Limb (tissue), 2 donors: ENCODE data around the gene LRRC8C.
A peak's percentile ranks its signal among the peaks of the same experiment; 100 is the strongest.

Experiments used
- DNase-seq, 2 donors: peaks; one replicate each; pipeline ENCODE4 v3.0.0-alpha.2; 2016; ENCODE audit errors: extremely low spot score in 2 of 2

The LRRC8C gene

DNA sequence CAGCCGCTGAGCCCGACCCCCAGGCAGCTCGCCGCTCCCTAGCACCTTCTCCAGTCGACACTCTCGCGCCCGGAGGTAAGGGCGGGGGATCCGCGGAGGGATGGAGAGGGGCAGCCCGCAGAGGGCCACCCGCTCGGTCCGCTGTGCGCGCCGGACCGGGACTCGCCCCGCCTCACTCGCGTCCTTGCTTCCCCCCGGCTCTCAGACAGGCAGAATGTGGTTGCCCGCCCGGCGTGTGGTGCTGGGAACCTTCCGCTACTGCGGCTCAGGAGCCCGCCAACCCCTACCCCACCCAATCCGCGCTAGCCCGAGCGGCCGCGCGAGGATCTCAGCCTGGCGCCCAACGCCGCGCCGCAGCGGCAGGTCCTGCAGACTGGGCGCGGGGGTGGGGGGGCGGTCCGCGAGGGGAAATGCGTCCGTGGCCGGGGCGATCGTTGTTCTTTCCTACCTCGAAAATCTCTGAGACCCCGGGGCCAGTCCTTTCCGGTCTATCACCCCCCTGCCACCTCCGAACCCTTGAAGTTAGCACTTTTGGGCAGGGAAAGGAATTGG is 404 bp downstream of the LRRC8C start:
- no peak for DNase-seq

DNA sequence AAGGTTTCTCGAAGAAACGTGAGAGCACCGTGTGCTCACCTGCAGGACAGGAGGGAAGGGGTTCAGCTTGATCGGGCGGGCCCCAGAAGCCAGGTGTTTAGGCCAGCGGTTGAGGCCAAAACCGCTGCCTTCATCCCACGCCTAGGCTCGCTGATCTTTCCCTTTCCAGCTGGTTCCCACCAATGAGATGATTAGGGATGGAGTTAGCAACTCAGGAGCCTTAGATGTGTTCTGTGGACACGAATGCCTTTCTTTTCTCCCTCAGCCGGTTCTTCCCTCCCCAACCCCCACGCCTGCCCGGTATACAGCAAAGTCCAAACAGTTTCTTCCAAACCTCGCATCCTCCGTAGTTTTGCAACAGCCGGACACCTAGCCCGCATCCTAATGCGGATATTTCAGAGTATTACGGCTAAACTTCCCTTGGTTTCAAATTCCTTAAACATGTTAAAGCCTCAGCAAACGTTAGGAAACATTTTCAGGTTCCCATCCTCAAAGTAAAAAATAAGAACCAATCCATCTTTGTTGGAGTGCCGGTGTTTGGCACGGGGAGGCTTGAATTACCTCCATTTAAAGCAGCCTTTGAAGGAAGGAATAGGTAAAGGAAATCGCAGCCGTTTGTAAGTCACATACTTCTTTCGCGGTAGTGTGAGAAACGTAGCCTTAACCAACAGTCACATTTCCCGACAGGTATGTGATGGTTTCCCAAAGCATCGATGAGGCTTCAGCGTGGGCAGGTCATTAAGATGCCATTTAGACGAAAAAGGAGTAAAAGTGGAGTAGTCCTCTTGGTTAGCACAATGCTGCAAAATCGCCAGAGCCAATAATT is 1.1 kb downstream of the LRRC8C start:
- DNase-seq = peak in 1 of 2 donors; percentile 43

DNA sequence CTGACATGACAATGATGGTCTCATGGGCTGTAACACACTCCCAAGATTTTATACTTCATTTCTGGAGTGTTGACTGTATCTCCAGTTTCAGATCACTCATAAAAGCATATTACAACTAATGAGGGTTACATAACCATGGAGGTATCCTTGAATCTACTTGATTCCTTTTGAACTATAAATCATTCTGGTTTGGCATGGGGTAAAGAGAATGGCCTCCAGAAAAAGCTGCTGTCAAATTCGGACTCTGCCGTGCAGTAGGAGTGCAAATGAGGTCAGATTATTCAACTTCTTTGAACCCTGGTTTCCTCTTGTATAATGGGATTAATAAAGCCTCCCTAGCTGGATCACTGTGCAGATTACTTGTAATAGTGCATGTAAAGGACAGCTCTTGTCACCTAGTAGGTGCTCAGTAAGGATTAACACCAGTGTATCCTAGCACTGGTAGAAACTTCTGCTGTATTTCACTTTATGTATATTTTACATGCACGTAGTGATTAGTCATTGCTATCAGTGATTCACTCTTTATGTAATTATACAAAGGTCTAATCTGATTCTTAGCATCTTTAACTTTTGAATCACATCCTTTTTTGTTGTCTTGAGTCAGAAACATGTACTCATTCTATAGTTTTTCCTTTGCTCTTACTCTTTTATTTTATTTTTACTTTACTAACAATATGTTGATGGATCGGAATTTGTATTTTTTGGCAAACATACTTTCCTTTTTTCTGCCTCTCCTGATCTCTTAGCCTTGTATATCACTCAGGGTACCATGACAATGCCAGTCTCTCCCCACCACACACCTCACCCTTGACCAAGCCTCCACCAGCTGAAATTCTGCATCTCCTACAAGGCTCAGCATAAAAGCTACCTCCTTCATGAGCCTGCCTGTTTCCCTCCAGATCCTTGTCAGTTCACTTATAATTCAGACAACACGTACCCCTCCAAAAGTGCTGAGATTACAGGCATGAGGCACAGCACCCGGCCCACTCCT is 3.2 kb downstream of the LRRC8C start:
- DNase-seq = no peak

DNA sequence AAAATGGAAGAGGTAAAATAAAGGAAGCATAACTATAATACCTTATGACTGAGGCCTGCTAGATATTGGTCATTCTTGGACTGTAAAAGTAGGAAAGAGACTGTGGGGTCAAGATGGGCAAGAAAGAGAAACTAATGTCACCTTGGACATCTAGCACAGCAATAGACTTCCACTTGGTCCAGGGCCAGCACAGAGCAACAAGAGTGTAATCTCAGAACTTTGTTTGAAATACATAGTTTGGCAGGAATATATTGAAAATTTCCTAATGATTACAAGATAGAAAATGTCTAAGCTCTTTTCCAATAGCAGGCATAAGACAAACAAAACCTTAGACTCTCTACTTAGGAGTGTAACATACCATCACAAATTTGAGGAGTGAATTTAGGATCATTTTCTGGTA is 4.6 kb downstream of the LRRC8C start:
- no peak for DNase-seq

DNA sequence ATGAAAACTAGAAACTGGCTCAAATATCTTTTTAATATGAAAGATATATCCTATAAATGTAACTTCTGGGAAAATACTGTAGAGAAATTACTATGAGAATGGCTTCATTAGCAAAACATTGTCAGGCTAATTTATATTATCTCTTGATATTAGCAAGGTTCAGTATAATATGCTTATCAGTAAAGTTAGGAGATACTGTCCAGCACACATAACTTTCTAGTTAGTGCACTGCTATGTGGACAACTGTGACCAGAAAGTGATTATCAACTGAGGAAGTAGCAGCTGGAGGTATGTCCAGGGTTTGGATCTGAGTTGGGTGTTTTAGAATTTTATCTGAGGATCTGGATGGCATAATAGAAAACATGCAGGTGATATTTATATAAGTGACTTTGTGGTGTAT is 7.5 kb downstream of the LRRC8C start:
- no peak for DNase-seq

DNA sequence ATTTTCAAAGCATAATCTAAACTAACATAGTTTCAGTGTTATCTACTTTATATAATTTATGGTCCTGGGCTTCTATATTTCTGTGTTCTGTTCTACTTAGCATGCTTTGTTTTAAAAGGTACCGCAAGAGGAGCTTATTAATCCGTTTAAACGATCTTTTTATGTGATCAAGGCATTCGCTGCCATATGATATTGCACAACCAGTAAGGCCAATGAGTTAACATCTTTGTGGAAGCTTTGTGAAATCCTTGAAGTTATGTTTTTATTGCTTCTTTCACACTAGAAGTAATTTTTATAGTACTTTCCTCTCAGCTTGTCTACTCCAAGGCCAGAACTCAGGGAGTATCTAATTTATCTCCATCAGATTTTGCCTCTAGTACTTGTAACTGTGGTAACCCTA is 8.9 kb downstream of the LRRC8C start:
- no peak for DNase-seq

DNA sequence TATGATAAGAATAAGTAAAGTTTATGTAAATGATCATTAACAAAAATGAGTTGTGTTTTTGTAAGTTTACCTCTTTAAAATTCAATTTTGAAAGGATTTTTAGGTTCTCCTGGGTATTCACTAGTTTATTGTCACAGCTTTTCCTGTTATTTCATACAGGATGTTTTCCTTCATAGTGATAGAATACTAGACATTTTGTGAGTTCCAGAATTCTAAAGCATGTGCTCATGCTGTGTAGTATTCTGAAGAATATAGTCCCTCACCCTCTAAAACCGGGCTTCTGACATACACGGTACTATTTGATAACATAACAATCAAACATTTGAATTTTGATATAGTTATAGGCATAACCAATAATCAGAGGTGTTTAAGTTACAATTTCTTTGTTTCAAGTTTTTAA is 10.7 kb downstream of the LRRC8C start:
- DNase-seq = no peak

DNA sequence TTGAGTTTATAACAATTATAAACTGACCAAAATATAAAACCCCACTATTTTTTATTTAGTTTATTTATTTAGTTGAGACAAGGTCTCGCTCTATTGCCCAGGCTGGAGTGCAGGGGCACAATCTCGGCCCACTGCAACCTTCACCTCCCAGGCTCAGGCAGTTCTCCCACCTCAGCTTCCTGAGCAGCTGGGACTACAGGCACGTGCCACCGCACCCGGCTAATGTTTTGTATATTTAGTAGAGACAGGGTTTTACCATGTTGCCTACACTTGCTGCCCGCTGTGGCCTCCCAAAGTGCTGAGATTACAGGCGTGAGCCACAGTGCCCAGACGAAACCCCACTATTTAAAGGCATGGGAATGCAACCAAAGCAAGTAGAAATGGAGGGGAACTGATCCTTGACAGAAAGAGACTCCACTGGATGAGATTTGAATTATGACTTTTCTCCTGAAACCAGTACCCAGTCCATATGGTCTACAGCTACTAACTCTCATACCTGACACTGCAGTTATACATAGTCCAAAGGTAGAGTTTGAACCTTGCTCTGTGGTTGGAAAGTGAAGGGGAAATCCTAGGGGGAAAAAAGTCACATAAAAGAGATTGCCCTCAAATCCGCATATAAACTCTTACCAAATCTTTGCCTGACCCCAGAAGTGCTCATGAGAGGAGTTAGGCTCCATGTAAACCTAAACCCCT is 11.3 kb downstream of the LRRC8C start:
- no peak for DNase-seq

DNA sequence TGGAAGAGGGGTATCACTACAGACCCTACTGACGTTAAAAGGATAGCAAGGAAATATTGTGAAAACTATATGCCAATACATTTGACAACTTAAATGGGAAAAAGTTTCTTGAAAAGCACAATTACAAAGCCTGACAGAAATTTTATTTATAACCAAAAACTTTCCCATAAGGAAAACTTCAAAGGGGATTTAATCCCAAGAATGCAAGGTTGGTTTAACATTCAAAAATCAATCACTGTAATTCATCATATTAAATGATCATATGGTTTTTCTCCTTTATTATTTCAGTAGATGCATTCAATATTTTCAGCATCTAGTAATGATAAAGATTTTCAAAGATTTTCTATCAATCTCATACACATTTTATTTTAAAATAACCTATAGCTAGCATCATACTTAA is 13.3 kb downstream of the LRRC8C start:
- no peak for DNase-seq

DNA sequence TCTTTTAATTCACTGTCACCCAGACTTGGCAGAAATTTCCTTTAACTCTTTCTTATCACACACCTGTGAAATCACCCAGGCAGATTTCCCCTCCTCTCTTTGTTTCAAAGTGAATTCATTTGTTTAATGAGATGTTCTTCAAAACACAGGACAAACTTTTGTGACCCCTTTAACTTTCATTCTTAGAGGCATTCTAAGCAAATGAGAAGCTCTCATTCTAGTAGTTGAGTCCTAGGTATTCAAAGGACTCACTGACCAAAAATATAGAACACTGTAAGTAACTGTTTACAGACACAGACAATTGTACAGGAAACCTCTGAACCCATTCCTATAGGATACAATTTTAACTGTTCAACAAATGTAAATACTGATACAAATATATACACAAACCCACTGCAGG is 16.9 kb downstream of the LRRC8C start:
- DNase-seq = no peak

DNA sequence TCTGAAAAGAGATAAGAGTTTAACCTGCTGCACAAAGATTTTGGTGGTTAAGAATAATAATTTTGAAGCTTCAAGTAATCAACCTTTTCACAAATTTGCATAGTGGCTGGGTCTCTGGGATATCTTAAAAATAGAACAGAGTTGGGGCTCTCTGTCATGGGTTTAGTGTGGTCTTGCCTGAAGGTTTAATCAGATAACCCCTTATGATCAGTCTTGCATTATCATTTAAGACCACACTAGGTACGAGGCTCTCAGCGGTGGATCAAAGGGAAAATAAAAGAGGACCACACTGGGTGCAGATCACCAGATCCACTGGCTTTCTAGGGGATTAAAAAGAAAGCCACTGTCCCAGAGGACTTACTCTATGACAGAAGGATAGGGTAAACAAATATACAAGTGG is 19.5 kb downstream of the LRRC8C start:
- no peak for DNase-seq

DNA sequence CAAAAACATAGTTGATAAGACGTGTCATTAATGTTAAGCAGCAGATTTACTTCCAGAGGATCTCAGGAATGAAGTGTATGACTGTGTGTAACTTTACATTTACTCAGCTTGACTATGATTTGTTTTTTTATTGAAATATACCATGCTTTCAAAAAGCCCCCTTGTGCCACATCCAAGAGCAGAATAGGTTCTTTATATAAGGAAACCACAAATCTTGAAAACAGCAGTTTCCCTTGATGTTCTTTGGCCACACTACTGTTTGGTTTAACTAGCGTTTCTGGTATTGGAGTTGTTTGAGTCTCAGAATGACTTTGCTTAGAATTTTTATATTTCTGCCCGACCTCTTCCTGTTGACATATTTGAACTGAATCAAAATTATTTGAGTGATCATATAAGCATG is 25.0 kb downstream of the LRRC8C start:
- DNase-seq = no peak

DNA sequence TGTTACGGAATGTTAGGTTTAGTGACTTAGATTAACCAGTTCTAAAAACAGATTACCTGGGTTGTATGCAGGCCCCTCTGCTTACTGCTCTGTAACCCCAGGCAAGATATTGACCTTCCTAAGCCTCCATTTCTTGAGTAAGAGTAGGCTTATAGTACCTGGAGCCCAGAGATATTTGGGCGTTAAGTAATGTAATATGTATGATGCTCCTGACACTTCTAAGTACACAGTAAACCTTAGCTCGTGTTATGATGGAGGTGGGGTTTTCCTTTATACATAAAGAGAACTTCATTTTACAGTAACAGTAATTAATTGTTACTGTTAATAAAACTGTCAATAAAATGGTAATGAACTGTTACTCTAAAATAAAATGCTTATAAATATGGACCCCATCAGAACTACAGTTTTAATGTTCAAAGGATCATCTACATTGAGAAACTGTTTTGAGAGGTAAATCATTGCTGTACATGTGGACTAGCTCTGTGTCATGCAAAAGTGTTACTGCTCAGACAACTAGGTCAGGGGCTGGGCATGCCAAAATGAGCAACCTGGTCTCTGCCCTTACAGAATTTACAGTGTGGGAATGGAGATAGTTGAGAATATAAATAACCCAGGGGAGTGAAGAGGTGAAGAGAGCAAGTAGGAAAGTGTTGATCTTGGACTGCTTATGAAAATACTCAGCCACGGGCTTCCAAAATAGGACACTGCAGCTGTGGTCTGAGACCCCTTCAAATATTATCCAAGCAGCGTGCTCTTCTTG is 26.6 kb downstream of the LRRC8C start:
- no peak for DNase-seq

DNA sequence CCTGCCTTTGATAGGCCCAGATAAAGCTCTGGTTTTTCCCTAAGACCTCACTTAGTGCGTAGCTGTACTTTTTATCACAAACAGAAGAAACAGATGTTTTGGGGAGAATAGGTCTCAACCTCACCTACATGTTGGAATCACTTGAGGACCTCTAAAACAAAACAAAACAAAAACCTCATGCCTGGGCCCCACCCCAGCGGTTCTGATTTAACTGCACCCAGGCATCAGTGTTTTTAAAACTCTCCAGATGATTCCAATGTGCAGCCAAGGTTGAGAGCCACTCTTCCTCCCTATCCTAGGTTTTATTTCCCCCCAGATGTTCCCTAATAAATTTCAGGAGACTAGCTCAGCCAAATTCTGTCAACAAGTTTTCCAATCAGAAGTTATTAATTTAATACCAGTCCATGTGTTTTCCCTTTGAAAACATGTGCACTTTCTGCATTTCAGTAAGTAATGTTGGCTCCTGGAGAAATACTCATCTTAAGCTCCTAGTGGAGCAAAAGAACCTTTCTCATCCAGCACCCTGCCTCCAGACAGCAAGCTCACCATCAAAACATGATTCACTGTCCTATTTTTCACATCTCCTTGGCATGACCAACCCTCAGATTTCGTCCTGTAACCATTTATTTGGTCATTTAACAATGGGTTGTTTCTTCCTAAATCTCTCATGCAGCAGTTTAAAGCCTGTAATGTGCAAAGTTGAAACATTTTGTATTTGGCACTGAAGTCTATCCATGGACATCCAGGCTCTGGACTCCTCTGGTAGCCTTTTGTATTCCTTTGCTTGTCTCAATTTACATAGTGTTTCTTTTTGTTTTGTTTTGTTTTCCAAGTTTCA is 27.5 kb downstream of the LRRC8C start:
- peak in 1 of 2 donors; percentile 23 for DNase-seq

DNA sequence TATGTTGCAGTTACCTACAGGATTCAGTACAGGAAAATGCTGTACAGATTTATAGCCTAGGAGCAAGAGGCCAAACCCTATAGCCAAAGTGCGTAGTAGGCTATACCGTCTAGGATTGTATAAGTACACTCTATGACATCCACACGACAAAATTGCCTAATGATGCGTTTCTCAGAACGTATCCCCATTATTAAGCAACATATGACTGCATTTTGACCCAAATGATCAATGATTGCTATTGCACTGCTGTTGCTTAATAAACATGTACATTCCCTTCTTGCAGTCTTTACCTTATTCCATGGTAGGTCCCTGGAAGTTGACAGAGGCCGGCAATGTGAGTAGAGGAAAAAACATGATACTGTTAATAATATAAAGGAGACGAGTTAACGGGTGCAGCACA is 33.0 kb downstream of the LRRC8C start:
- no peak for DNase-seq

DNA sequence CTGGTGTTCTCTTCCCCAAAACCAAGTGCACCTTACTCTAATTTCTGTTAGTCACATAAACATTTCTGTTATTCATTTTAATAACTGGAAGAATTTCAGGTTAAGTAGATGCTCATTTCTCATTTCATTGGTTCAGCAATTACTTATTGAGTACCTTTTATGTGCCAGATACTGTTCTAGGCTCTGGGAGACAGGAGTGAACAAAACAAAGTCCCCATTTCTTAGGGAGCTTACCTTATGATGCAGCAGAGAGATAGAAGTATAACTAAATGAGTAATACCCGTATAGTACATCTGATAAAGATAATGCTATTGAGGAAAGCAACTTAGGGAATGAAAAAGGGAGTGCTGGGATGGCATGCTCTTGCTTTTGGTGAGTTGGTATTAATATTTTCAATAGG is 33.7 kb downstream of the LRRC8C start:
- DNase-seq = no peak

DNA sequence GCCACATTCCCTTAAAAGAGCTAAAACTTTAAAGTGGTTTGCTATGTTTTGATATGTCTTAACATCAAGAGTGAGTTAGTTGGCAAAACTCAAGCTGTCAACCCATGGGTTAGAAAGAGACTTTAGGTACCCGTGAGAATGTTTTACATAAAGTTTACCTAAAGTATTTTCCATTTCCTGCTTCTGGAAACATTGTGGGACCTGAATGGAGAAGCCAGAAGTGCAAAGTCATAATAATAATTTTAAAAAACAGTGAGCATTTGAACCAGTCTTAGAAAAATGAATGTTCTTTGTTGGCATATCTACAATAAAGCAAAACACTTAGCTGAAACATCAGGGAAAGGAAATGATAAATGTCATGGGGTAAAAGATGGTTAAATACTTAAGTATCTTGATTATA is 34.8 kb downstream of the LRRC8C start:
- no peak for DNase-seq

DNA sequence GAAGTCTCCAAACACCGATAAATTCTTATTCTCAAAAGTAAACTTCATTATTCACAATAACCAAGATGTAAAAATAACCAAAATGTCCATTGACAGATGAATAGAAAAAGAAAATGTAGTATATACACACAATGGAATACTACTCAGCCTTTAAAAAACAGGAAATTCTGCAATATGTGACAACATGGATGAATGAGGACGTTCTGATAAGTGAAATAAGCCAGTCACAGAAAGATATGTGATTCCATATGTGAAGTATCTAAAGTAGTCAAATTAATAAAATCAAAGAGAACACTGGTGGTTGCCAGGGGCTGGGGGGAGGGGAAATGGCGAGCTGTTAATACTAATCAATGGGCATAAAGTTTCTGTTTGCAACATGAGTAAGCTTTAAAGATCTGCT is 36.0 kb downstream of the LRRC8C start:
- no peak for DNase-seq

DNA sequence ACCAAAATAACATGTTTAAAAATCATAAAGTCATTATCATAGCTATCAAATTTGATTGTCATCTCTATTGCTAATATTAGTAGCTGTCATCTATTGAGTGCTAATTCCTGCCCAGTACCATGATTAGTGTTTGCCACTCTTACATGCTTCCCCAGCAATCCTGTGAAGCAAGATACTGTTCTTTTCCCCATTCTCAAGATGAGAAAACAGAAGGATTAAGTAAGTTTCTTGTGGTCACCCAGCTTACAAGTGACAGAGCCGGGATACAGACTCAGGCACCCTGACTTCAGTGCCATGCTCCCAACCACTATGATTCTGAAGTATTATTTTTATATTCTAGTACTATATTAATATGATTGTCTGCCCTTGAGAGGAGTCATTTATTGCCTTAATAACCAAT is 36.5 kb downstream of the LRRC8C start:
- no peak for DNase-seq

DNA sequence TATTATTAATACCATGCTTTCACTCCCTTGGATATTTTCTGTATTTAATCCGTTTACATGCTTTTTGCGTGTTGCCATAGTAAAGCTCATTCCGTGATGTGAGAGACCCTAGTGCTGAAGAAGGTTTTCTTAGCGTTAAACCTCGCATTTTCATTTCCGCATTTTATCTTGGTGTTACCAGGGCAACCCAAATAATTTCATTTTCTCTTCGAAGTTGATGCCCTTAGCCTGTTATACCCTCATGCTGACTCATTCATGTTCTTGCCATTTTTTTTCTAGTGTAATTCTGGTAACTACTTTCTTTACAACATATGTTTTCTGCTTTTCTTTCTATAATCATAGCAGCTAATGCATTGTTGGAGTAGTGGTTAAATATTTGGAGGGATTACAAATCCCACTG is 37.2 kb downstream of the LRRC8C start:
- DNase-seq = no peak
